ENCODE results near the gene DYNC2I2. TPM values are rescaled to one million over a fixed set of nuclear protein-coding genes. Genes with fewer than 3 reads are reported as not detected.

Gene DYNC2I2
- polyA plus RNA-seq, 1 of the 3 experiments (the other 2 are of a cell fraction), result 73.7 TPM

DNA sequence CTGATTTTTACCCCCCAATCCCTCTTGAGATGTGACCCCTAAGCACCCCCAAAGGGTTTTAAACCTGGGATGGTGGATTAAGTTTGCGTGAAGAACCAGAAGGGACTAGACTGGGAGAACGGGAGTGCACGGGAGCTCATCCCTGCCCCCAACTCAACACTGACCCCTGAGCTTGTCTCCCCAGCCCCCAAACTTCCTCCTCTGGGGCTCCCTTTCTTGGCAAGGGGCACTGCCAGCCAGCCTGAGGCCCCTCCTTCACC is 27.3 kb upstream of the DYNC2I2 start:
- peaks cover 0 to 4% of the 10 kb centered on the region in 2 experiments; a peak in 1 of 4 replicates for H3K4me1 ChIP-seq (ENCODE audit: control insufficient read depth in 1 of 2, insufficient read depth in 2 of 2, low read depth in 1 of 2, low read length in 1 of 2)
- H3K27ac ChIP-seq (ENCODE audit: low read depth in 2 of 2, low read length in 1 of 2), result no peak overlapping the region
- no peak for TF ChIP-seq ELF1 (IDR thresholded peaks at IDR 0.05)
- TF ChIP-seq GATA2 (CRISPR knock-in tag; IDR thresholded peaks at IDR 0.05), result no peak
- no peak for TF ChIP-seq FOXM1 (IDR thresholded peaks at IDR 0.05; ENCODE audit: low read depth)
- no peak for TF ChIP-seq REST (IDR thresholded peaks at IDR 0.05; ENCODE audit: low read depth, low read length)
- no peak for TF ChIP-seq SIN3A (IDR thresholded peaks at IDR 0.05; ENCODE audit: borderline replicate concordance, low read depth, low read length)
- no peak for TF ChIP-seq RCOR1 (IDR thresholded peaks at IDR 0.05; ENCODE audit: low read length)
- no peak for TF ChIP-seq POLR2AphosphoS5 (IDR thresholded peaks at IDR 0.05; ENCODE audit: low read depth, low read length)
- no peak for TF ChIP-seq JUND (IDR thresholded peaks at IDR 0.05)
- no peak for TF ChIP-seq USF2 (IDR thresholded peaks at IDR 0.05; ENCODE audit: borderline replicate concordance, low read depth, low read length)
- TF ChIP-seq NRF1 (IDR thresholded peaks at IDR 0.05; ENCODE audit: low read depth, low read length), result no peak
- no peak for TF ChIP-seq MXI1 (IDR thresholded peaks at IDR 0.05; ENCODE audit: low read depth, low read length)
- TF ChIP-seq RXRA (IDR thresholded peaks at IDR 0.05; ENCODE audit: borderline replicate concordance, low read depth), result no peak
- H3K4me3 ChIP-seq (ENCODE audit: low read depth in 2 of 2, low read length in 1 of 2), result no peak overlapping the region
- H3F3A ChIP-seq (replicated peaks; ENCODE audit: insufficient read depth), result no peaks in the 10 kb centered on the region
- DNase-seq, result no peak
- no peaks in the 10 kb centered on the region for H3K9me2 ChIP-seq
- no peak overlapping the region for H3K4me2 ChIP-seq
- no peak overlapping the region for H2AFZ ChIP-seq (ENCODE audit: low read depth)
- no peak overlapping the region for H3K9ac ChIP-seq
- H3K79me2 ChIP-seq (ENCODE audit: insufficient read depth), result no peaks in the 10 kb centered on the region
- H3K27me3 ChIP-seq (ENCODE audit: insufficient read depth), result no peaks in the 10 kb centered on the region
- H3K9me3 ChIP-seq, result no peaks in the 10 kb centered on the region
- no peaks in the 10 kb centered on the region for H4K20me1 ChIP-seq (ENCODE audit: insufficient read depth)
- ChIA-PET CTCF (no interaction called here), POLR2A (no interaction called here)
- WGBS (ENCODE audit: low lambda C conversion rate), result 86% methylated on average over 3 of the region's 3 CpGs
- H3K36me3 ChIP-seq (replicated peaks in 1 of 2; ENCODE audit: control insufficient read depth in 1 of 2, insufficient read depth in 2 of 2, low read length in 1 of 2), result no peaks in the 10 kb centered on the region

GRCh38 chr9:128683340-128684064 is 26.9 kb upstream of the DYNC2I2 start:
- Histone ChIP-seq H3K27me3 (ENCODE audit: insufficient read depth) (no peaks in the 10 kb centered on the region), H3K79me2 (ENCODE audit: insufficient read depth) (no peaks in the 10 kb centered on the region), H2AFZ (ENCODE audit: low read depth) (no peak overlapping the region), H3K9ac (no peak overlapping the region), H3K9me2 (no peaks in the 10 kb centered on the region), H3F3A (replicated peaks; ENCODE audit: insufficient read depth) (no peaks in the 10 kb centered on the region), H3K9me3 (no peaks in the 10 kb centered on the region), H3K36me3 (replicated peaks in 1 of 2; ENCODE audit: control insufficient read depth in 1 of 2, insufficient read depth in 2 of 2, low read length in 1 of 2) (no peaks in the 10 kb centered on the region), H4K20me1 (ENCODE audit: insufficient read depth) (no peaks in the 10 kb centered on the region), H3K4me2 (no peak overlapping the region), H3K27ac (ENCODE audit: low read depth in 2 of 2, low read length in 1 of 2) (no peak overlapping the region), H3K4me1 (ENCODE audit: control insufficient read depth in 1 of 2, insufficient read depth in 2 of 2, low read depth in 1 of 2, low read length in 1 of 2) (peaks cover 0 to 3% of the 10 kb centered on the region in 2 experiments; a peak in 1 of 4 replicates), H3K4me3 (ENCODE audit: low read depth in 2 of 2, low read length in 1 of 2) (no peak overlapping the region)
- ChIA-PET CTCF (no interaction called here), POLR2A (no interaction called here)
- 72% methylated on average over 12 of the region's 21 CpGs for WGBS (ENCODE audit: low lambda C conversion rate)
- no peak for DNase-seq
- no peak for TF ChIP-seq TEAD4 (IDR thresholded peaks at IDR 0.05; ENCODE audit: borderline replicate concordance, insufficient read depth)
- TF ChIP-seq, protein P1, sequence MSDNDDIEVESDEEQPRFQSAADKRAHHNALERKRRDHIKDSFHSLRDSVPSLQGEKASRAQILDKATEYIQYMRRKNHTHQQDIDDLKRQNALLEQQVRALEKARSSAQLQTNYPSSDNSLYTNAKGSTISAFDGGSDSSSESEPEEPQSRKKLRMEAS (IDR thresholded peaks at IDR 0.05; ENCODE audit: low read depth), result no peak
- TF ChIP-seq NRF1 (IDR thresholded peaks at IDR 0.05; ENCODE audit: low read depth, low read length), result no peak
- TF ChIP-seq, protein P2, sequence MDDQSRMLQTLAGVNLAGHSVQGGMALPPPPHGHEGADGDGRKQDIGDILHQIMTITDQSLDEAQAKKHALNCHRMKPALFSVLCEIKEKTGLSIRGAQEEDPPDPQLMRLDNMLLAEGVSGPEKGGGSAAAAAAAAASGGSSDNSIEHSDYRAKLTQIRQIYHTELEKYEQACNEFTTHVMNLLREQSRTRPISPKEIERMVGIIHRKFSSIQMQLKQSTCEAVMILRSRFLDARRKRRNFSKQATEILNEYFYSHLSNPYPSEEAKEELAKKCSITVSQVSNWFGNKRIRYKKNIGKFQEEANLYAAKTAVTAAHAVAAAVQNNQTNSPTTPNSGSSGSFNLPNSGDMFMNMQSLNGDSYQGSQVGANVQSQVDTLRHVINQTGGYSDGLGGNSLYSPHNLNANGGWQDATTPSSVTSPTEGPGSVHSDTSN (IDR thresholded peaks at IDR 0.05), result no peak
- no peak for TF ChIP-seq SMC3 (IDR thresholded peaks at IDR 0.05; ENCODE audit: low read depth, low read length)
- TF ChIP-seq YY1 (IDR thresholded peaks at IDR 0.05; ENCODE audit: low read depth), result no peak
- TF ChIP-seq USF2 (IDR thresholded peaks at IDR 0.05; ENCODE audit: borderline replicate concordance, low read depth, low read length), result no peak
- no peak for TF ChIP-seq NFIC (IDR thresholded peaks at IDR 0.05; ENCODE audit: borderline replicate concordance)
- no peak for TF ChIP-seq TCF12 (IDR thresholded peaks at IDR 0.05)
- no peak for TF ChIP-seq FOXM1 (IDR thresholded peaks at IDR 0.05; ENCODE audit: low read depth)
- TF ChIP-seq RXRA (IDR thresholded peaks at IDR 0.05; ENCODE audit: borderline replicate concordance, low read depth), result no peak
- TF ChIP-seq USF1 (IDR thresholded peaks at IDR 0.05; ENCODE audit: borderline replicate concordance, low read depth), result no peak
- TF ChIP-seq MEF2A (IDR thresholded peaks at IDR 0.05; ENCODE audit: borderline replicate concordance, low read depth), result no peak

Measured in SK-N-SH (cell line).